ENCODE measurements around the gene PHF19.

The PHF19 gene

DNA sequence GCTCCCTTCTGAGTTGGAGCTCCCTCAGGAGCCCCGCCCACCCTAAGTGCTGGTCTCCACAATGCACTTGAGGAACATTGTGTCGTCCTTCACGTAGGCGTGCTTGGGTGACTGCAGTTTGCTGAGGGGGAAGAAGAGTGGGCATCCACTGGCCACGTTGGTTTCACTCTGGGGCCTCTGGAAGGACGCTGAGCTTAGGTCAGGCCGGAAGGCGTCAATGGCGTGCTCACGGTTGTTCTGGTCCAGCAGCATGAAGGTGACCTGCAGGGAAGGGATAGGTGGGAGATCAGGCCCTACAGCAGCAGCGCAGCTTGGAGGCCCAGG, 28.0 kb upstream of the PHF19 start:
- Histone ChIP-seq H3K9me3 (ENCODE audit: low read depth, low read length) (no peaks in the 10 kb centered on the region), H3K9ac (ENCODE audit: insufficient read length) (no peak overlapping the region), H3K27ac (no peak overlapping the region), H3K36me3 (ENCODE audit: insufficient read depth, low read length) (no peaks in the 10 kb centered on the region), H3K4me3 (no peak overlapping the region)
- no peak for TF ChIP-seq FOXP2 (optimal IDR thresholded peaks at IDR 0.05; ENCODE audit: control extremely low read depth, extremely low read length, insufficient read depth)
- no peak for TF ChIP-seq EZH2 (IDR thresholded peaks at IDR 0.05)
- TF ChIP-seq POLR2AphosphoS5 (IDR thresholded peaks at IDR 0.05; ENCODE audit: borderline replicate concordance, low read depth, low read length), result no peak
- no peak for DNase-seq (ENCODE audit: low read depth, low spot score)

DNA sequence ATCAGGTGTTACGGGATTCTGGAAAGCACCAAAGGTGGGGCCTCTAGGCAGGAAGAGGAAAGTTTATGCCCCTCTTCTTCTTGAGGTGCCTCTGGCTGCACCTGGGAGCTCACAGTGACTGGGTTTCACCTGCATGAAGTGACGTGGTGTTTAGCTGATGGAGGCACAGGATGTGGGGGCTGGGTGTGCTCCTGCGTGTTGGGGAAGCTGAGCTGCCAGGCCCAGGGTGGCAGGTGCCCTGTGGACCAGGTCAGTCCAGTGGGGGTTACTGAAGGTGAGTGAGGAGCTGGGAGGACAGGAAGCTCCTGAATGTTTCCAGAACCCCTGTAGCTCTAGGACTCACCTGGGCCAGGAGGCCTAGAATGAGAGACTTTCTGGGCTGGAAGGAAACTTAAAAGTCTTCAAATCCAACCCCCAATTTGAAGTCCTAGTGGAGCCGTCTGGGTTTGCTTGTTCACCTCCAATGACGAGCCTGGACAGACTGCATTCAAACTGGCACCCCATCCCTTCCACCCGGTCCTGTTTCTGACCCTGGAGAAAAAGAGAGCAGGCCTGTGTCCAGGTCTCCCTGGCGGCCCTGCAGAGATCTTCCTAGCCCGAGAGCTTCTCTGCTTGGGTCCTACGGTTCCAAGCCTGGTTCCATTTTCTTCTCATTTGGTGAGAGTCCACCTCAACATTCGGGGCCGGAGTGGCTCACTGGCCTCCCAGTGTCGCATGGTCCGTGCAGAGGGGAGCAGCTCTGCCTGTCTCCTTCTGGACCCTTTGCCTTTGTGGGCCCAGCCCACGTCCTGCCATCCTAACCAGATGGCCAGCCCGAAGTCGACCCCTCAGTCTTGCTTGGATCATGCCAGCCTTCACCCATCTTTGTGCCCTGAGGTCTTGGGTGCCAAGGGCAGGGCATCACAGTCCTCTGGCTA, 27.3 kb upstream of the PHF19 start:
- Histone ChIP-seq H3K9me3 (ENCODE audit: low read depth, low read length) (no peaks in the 10 kb centered on the region), H3K4me3 (no peak overlapping the region), H3K27ac (no peak overlapping the region), H3K9ac (ENCODE audit: insufficient read length) (no peak overlapping the region), H3K36me3 (ENCODE audit: insufficient read depth, low read length) (no peaks in the 10 kb centered on the region)
- TF ChIP-seq EZH2 (IDR thresholded peaks at IDR 0.05), result no peak
- TF ChIP-seq POLR2AphosphoS5 (IDR thresholded peaks at IDR 0.05; ENCODE audit: borderline replicate concordance, low read depth, low read length), result no peak
- TF ChIP-seq FOXP2 (optimal IDR thresholded peaks at IDR 0.05; ENCODE audit: control extremely low read depth, extremely low read length, insufficient read depth), result no peak
- DNase-seq (ENCODE audit: low read depth, low spot score), result no peak

DNA sequence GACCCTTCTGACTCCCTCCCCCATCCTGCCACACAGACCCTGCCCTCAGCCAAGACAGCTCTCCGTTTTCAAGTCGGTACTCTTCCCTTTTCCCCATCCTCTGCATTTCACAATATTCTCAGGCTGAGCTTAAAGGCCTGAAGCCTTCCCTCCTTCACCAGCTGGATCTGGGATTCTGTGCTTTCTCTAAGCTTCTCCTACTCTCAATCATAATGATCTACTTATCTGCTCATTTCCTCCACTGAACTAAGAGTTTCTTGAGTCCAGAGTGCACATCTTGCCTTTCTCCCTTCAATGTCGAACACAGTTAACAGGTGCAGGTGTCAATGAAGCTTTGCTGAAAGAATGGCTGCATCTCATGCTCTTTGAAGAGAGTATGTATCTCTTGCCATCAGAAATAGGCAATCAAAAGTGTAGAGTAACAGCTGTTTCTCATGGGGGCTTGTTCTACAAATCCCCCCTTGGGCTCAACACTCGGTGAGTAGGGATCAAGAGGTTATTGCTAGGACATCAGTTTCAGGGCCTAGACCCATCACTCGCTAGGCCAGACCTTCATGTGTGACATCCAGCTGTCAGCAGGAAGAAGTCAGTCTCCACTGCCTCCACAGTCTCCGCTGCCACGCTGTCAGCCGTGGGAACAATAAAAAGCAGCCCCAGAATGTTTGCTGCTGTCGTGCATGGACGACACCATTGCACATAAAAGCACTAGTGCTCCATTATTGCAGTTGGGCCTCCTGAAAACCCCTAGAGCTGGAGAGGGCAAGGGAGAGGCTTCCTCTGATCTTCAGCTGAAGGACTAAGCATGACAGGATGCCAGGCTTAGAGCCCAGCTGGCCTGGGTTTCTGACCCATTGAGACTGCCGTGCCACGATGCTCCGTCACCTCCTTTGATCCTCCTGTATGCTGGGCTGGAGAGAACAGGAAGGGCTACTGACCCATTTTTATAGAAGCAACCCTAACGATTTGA, 25.9 kb upstream of the PHF19 start:
- Histone ChIP-seq H3K27ac (no peak overlapping the region), H3K9me3 (ENCODE audit: low read depth, low read length) (no peaks in the 10 kb centered on the region), H3K9ac (ENCODE audit: insufficient read length) (no peak overlapping the region), H3K36me3 (ENCODE audit: insufficient read depth, low read length) (no peaks in the 10 kb centered on the region), H3K4me3 (no peak overlapping the region)
- DNase-seq (ENCODE audit: low read depth, low spot score), result no peak
- no peak for TF ChIP-seq POLR2AphosphoS5 (IDR thresholded peaks at IDR 0.05; ENCODE audit: borderline replicate concordance, low read depth, low read length)
- no peak for TF ChIP-seq FOXP2 (optimal IDR thresholded peaks at IDR 0.05; ENCODE audit: control extremely low read depth, extremely low read length, insufficient read depth)
- no peak for TF ChIP-seq EZH2 (IDR thresholded peaks at IDR 0.05)

DNA sequence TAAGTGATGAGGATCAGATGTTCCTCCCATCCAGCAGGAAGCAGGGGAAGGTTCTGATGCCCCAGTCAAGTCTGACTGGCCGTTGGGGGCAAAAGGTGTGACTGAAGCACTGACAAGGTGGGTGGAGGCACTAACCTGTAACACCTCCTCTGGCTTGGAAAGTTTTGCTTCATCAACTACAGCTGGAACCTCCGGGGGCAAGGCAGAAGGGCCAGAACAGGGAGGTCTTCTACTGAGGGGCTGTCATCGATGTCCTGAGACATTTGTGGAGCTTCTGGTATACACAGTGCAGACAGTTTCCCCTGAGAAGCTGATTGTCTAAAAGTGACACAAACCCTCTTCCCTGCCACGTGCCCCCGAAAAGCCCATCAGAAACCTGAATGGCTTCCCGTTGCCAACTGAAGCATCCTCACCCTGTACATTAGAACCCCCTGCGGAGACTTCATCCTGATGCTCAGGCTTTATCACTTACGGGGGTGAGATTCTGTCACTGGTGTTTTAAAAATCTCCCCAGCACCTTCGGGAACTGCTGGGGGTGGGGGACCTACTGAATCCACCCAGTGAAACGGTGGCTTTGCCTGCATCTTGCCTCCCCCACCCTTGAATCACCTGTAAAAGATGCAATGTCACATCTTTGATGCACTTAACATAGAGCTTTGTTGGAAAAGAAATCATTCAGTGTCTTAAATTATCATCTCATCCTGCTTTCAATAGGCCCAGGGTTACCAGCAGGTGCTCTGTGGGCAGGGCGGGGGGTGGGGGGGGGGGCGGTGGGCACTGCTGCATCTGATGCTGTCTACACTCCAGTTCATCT, 25.0 kb upstream of the PHF19 start:
- Histone ChIP-seq H3K9ac (ENCODE audit: insufficient read length) (no peak overlapping the region), H3K36me3 (ENCODE audit: insufficient read depth, low read length) (no peaks in the 10 kb centered on the region), H3K4me3 (no peak overlapping the region), H3K9me3 (ENCODE audit: low read depth, low read length) (no peaks in the 10 kb centered on the region), H3K27ac (no peak overlapping the region)
- no peak for DNase-seq (ENCODE audit: low read depth, low spot score)
- no peak for TF ChIP-seq POLR2AphosphoS5 (IDR thresholded peaks at IDR 0.05; ENCODE audit: borderline replicate concordance, low read depth, low read length)
- no peak for TF ChIP-seq EZH2 (IDR thresholded peaks at IDR 0.05)
- TF ChIP-seq FOXP2 (optimal IDR thresholded peaks at IDR 0.05; ENCODE audit: control extremely low read depth, extremely low read length, insufficient read depth), result no peak

DNA sequence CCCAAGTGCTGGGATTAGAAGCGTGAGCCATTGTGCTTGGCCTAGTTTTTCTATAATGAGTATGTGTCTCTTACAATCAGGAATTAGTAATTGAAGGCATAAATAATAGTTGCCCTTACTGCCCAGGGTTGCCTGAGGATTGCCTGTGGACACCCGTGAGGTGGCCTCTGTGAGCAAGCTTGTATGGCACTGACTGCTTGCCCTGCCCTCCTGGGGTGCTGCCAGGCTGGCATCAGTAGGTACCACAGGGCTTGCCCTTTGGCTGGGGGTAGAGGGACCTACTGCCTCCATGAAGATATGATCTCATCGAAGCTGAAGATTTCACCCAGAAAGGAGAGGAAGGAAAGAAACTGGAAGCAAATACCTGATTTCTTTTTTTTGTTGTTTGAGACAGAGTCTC, 23.8 kb upstream of the PHF19 start:
- no peak for DNase-seq (ENCODE audit: low read depth, low spot score)
- H3K27ac ChIP-seq, result no peak overlapping the region
- H3K9ac ChIP-seq (ENCODE audit: insufficient read length), result no peak overlapping the region
- H3K36me3 ChIP-seq (ENCODE audit: insufficient read depth, low read length), result no peaks in the 10 kb centered on the region
- H3K4me3 ChIP-seq, result no peak overlapping the region
- TF ChIP-seq EZH2 (IDR thresholded peaks at IDR 0.05) (no peak), POLR2AphosphoS5 (IDR thresholded peaks at IDR 0.05; ENCODE audit: borderline replicate concordance, low read depth, low read length) (no peak), FOXP2 (optimal IDR thresholded peaks at IDR 0.05; ENCODE audit: control extremely low read depth, extremely low read length, insufficient read depth) (no peak)
- no peaks in the 10 kb centered on the region for H3K9me3 ChIP-seq (ENCODE audit: low read depth, low read length)

DNA sequence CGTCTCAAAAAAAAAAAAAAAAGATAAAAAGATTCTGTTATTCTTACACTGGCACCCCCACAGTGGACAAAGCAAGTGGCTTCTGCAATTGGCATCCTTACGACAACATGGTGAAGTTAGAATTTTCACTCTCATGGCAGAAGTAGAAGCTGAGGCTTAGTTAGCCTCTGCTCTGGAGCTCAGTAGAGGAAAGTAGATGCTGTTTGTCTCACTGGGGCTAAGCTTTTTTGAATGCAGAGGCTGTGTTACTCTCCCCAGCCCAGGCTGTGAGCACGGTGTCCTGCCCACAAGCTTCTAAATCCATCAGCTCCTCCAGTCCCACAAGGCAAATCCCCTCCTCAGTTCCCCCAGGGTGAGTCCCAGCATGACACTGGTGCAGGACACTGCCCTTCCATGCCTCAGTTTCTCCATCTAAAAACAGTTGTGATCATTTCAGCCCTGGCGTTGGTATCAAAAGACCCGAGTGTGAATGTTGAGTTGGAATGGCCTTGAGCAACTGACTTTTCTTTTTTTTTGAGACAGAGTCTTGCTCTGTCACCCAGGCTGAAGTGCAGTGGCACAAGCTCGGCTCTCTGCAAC, 22.6 kb upstream of the PHF19 start:
- TF ChIP-seq FOXP2 (optimal IDR thresholded peaks at IDR 0.05; ENCODE audit: control extremely low read depth, extremely low read length, insufficient read depth) (no peak), POLR2AphosphoS5 (IDR thresholded peaks at IDR 0.05; ENCODE audit: borderline replicate concordance, low read depth, low read length) (no peak), EZH2 (IDR thresholded peaks at IDR 0.05) (no peak)
- no peaks in the 10 kb centered on the region for H3K9me3 ChIP-seq (ENCODE audit: low read depth, low read length)
- no peak overlapping the region for H3K27ac ChIP-seq
- DNase-seq (ENCODE audit: low read depth, low spot score), result no peak
- no peaks in the 10 kb centered on the region for H3K36me3 ChIP-seq (ENCODE audit: insufficient read depth, low read length)
- no peak overlapping the region for H3K9ac ChIP-seq (ENCODE audit: insufficient read length)
- H3K4me3 ChIP-seq, result no peak overlapping the region

DNA sequence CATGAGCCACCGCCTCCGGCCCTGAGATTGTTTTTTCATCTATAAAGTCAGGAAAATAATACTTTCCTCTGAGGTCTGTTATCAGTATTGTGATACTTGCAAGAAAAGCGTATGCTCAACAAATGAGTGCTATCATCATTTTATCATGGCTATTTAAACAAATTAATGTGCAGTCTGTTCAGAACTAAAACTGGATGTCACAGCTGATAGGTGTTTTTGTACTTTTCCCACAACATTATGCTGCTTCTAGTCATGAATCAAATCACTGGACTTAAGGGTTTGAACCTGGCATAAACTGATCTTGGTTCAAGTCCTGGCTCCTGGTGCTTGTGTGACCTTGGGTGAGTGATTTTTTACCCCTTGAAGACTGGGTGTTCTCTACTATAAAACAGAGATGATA, 21.4 kb upstream of the PHF19 start:
- H3K9ac ChIP-seq (ENCODE audit: insufficient read length), result no peak overlapping the region
- H3K36me3 ChIP-seq (ENCODE audit: insufficient read depth, low read length), result no peaks in the 10 kb centered on the region
- no peak overlapping the region for H3K4me3 ChIP-seq
- no peak overlapping the region for H3K27ac ChIP-seq
- H3K9me3 ChIP-seq (ENCODE audit: low read depth, low read length), result no peaks in the 10 kb centered on the region
- DNase-seq (ENCODE audit: low read depth, low spot score), result no peak
- TF ChIP-seq FOXP2 (optimal IDR thresholded peaks at IDR 0.05; ENCODE audit: control extremely low read depth, extremely low read length, insufficient read depth) (no peak), EZH2 (IDR thresholded peaks at IDR 0.05) (no peak)
